Fibroblast of skin of back (primary cell): Measurements from ENCODE around the gene PDCD1LG2. TPM values are rescaled to one million over a fixed set of nuclear protein-coding genes. Genes with fewer than 3 reads are reported as not detected.
"Not testable (repeated sequence)": the region's sequence is repeated elsewhere in the genome, so short reads cannot be mapped to it uniquely, and the experiment has no call there.

Experiments used
- DNase-seq: peaks from one replicate; pipeline ENCODE4 v3.0.0-alpha.2; 2013
- polyA plus RNA-seq, 2 experiments: library from polyadenylated mRNA; unstranded; fragments of 120-200 nt; gene quantifications; one replicate each; pipeline ENCODE4 v1.2.1, GENCODE V29; 2013; ENCODE audit not compliant: insufficient read length in 2 of 2

PDCD1LG2 gene
- 23.9 TPM for polyA plus RNA-seq (2013, experiment 1 of 2; ENCODE audit: insufficient read length)
- polyA plus RNA-seq (2013, experiment 2 of 2; ENCODE audit: insufficient read length), result 17.5 TPM

- peak; percentile 86 for DNase-seq
These were observed at the start of gene PDCD1LG2 for GRCh38 chr9:5510360-5510931. Gene PDCD1LG2, plus strand, starts transcription at chr9:5510531. Its CDS starts 12,016 bp downstream, at chr9:5522547.

- not testable (repeated sequence) for DNase-seq
These were observed 45.5 kb upstream of the PDCD1LG2 start for GRCh38 chr9:5464831-5465330.

GRCh38 chr9:5466005-5466404, 44.3 kb upstream of the PDCD1LG2 start:
- DNase-seq, result no peak

GRCh38 chr9:5466766-5467165, 43.6 kb upstream of the PDCD1LG2 start:
- DNase-seq, result no peak

DNA sequence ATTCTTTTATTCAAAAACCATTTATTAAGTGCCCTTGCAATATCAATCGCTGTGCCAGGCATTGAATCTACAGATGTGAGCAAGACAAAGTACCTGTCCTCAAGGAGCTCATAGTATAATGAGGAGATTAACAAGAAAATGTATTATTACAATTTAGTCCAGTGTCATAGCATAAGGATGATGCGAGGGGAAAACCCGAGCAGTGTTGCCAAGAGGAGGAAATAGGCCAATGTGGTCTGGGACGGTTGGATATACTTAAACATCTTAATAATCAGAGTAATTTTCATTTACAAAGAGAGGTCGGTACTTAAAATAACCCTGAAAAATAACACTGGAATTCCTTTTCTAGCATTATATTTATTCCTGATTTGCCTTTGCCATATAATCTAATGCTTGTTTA, 41.5 kb upstream of the PDCD1LG2 start:
- DNase-seq, result no peak

DNA sequence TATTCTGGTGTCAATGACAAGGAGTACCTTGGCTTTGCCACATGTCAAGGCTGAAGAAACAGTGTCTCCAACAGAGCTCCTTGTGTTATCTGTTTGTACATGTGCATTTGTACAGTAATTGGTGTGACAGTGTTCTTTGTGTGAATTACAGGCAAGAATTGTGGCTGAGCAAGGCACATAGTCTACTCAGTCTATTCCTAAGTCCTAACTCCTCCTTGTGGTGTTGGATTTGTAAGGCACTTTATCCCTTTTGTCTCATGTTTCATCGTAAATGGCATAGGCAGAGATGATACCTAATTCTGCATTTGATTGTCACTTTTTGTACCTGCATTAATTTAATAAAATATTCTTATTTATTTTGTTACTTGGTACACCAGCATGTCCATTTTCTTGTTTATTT, 40.2 kb upstream of the PDCD1LG2 start:
- no peak for DNase-seq

DNA sequence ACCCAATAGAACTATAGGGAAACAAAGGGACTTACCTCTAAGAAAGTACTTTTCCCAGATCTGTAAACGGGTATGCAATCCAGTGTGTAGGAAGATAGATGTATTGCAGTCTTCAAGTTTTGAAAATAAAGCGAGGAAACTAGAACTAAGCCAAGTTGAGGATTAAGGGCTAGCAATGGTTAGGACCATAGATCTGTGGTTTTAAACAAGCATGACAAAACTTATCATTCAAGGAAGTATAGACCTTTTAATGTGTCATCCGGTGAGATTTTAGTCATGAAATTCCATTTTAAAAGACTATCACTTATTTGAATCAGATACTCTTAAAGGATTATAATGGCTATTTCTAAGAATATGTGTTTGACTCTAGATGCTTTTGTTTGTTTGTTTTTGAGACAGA, 39.5 kb upstream of the PDCD1LG2 start:
- DNase-seq, result no peak

DNA sequence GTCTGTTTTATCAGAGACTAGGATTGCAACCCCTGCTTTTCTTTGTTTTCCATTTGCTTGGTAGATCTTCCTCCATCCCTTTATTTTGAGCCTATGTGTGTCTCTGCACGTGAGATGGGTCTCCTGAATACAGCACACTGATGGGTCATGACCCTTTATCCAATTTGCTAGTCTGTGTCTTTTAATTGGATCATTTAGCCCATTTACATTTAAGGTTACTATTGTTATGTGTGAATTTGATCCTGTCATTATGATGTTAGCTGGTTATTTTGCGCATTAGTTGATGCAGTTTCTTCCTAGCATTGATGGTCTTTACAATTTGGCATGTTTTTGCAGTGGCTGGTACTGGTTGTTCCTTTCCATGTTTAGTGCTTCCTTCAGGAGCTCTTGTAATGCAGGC, 34.7 kb upstream of the PDCD1LG2 start:
- DNase-seq, result not testable (repeated sequence)

GRCh38 chr9:5478206-5478605, 32.1 kb upstream of the PDCD1LG2 start:
- DNase-seq, result no peak

DNA sequence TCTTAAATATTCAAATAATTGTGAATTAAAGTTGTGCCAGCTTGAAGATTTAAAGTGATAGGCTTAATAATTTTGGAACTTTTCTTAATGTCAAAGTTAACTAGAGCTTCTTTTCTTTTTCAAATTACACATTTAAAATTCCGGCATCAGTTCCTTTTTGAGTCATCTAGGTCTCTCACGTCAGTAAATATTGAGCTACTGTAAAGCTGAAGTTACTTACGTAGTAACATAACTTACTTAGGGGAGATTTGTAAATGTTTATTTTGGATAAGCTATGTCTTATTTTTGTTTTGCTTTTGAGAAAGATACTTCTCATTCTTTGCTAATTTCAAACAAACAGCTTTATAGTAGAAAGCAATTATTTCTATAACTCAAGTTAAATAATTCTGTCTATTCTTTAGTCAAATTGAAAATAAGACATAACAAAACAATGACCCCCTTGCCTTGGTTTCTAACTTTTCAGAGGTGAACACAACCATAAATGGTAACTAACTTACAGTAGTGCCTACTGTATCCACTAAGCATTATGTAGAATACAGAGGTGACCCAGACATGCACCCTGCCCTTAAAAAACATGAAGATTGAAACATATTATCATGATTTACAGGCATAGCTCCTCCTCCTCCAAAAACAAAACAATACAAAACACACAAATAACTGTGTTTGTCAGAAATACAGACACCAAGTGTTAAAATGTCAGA, 30.2 kb upstream of the PDCD1LG2 start:
- no peak for DNase-seq

GRCh38 chr9:5480919-5481318, 29.4 kb upstream of the PDCD1LG2 start:
- DNase-seq, result no peak

- no peak for DNase-seq
These were observed 28.9 kb upstream of the PDCD1LG2 start for GRCh38 chr9:5481322-5482040.

GRCh38 chr9:5482194-5482593, 28.1 kb upstream of the PDCD1LG2 start:
- DNase-seq, result no peak

DNA sequence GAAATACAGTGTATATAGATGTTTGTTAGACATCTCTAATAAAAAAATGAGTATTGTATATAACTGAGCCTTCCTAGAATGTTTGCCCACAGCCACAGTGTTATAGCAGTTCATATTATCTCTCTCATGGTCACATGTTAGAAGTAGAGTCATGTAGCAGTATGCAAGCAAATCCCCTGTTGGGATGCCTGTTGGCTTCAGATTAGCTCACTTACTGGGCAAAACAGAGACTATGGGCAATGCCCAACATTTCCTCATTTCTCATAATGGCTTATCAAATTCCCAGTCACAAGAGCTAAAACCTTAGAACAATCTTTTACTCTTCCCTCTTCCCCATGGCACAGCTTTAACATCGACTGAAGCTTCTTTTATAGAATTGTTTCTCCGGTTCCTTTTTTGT, 27.0 kb upstream of the PDCD1LG2 start:
- DNase-seq, result no peak

DNA sequence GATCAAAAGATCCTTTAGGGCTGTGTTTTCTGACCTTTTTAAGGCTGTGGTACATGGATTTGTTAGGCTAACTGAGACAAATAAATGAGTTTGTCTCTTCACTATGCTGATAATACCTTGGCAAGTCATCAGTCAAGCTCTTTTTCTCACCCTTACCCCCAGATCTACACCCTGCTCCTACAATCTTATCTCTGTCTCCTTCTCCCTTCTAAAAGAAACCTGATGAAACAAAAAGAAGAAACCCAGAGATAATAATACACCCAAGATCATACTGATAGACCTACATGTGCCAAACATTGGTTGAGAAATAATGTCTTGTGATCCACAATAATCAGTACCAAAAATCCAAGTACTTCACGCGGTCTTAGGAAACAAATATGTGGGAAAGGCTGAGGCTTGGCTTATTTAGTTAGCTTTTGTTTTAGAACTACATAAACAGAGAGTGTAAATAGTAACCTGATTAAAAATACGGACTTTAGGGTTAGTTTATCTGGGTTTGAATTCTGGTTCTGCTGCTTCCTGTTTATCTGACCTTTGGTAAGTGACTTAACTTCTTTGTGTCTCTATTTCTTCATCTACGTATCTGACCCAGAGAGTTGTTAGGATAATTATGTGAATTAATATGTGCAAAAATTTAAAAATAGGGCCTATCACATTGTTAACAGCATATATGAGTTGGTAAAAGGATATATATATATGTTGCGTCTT, 24.8 kb upstream of the PDCD1LG2 start:
- DNase-seq, result no peak

DNA sequence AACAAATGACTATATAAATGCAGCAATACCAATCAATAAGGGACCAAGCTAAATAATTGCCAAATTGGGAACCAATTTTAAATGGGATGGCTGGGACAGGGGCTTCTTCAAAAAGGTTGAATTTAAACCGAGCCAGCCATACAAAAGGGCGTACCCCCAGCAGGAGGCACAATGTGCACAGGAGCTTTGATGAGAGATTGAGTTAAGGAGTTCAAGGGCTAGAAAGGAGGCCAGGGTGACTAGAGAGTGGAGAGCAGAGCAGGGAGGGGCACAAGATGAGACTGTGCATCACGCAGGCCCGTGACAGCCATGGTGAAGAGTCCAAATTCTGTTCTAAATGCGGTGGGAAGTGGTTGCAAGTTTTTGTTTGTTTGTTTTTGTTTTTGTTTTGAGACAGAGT, 23.3 kb upstream of the PDCD1LG2 start:
- no peak for DNase-seq

DNA sequence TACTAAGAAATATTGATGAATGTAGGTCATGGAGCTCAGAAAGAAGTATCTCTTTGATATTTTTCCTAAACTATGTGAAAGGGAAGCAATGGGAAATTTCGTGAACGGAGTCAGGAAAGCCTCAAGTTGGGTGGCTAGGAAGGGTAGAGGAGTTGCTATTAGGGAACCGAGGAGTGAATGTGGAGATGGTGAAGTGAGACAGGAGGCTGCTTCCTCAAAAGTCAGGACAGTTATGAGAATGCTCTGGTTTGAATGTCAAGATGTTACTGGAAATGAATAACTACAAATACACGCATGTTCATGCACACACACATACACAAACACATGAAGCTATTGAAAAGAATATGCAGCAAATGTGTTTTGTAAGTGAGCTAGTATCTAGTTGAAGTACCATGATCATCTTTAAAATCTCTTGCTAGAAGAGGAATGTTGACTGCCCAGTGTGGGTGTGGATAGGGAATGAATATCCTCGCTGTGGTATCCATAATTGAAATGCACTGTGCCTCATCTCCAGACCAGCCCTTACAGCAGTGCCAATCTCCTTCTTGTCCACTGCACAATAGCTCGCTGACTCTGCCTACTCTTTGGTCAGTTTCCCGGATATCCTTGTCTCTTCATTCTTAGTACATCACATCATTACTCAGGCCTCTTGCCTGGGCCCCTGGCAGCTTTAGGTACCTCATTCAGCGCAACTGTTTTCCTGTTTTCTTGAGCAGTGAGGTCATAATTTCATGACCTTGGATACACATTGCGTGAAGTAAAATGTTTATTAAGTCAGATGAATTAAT, 21.9 kb upstream of the PDCD1LG2 start:
- no peak for DNase-seq

DNA sequence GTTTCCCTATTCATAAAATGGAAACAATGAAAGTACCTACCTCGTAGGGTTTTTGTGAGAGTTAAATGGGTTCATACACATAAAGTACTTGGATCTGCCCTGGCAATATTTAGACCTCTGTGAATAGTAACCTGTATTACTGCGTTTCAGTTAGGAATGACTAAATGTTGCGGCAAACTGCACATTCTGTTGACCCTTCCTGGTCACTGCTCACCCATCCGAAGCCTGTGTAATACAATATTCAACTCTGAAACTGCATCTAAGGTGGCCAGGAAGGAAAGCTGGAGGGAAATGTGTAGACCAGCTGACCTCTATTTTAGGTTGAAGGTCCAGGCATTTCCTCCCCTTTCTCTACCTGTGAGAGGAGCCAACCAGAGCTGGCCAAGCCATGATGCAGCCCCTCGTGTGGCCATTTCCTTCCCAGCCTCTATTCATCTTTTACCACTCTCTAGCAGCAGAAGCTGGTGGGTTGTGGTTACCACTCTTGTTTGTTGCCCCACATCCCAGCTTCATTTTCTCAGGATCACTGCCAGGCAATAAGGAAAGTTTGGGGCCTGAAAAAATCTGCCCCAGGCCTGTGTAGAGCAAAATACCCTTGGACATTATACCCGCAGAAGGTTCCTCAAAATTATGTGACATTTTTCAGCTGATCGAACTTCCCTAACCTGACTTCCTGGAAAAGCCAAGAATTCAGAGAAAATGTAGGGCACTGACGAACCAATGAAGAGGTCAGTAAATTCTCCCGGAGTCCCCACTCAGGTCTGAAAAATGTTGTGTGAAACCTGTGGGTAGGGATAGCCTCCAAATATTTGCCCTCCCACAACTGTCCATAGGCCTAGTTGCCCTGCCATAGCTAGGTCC, 20.5 kb upstream of the PDCD1LG2 start:
- no peak for DNase-seq

- DNase-seq, result no peak
These were observed 17.2 kb upstream of the PDCD1LG2 start for GRCh38 chr9:5492965-5493678.
